MM.1S (cell line): ENCODE measurements around the gene SH3RF3.

Experiments used
- DNase-seq: peaks from one replicate; pipeline ENCODE4 v3.0.0-alpha.2; 2015
- H2AFZ ChIP-seq: fragments of 300-600 bp; sonication (generic); 2 replicates; pipeline ENCODE4 v1.6.0; 2016; ENCODE audit warnings: antibody characterized with exemption, low read length
- H3F3A ChIP-seq: fragments of 300-600 bp; sonication (generic); 2 replicates; pipeline ENCODE4 v1.6.1; 2016; ENCODE audit warnings: mild to moderate bottlenecking, antibody characterized with exemption, low read length, moderate library complexity, mixed read lengths; ENCODE audit not compliant: insufficient read depth
- H3K27ac ChIP-seq: fragments of 300-600 bp; sonication (generic); 2 replicates; pipeline ENCODE4 v1.5.1; 2016; ENCODE audit warnings: mild to moderate bottlenecking, low read length
- H3K27me3 ChIP-seq: fragments of 300-600 bp; sonication (generic); replicated peaks from 2 replicates; pipeline ENCODE4 v1.6.0; 2016; ENCODE audit warnings: low read length; ENCODE audit not compliant: insufficient read depth
- H3K36me3 ChIP-seq: fragments of 300-600 bp; sonication (generic); replicated peaks from 2 replicates; pipeline ENCODE4 v1.6.1; 2016; ENCODE audit warnings: mild to moderate bottlenecking, low read length, mixed read lengths; ENCODE audit not compliant: insufficient read depth
- H3K4me1 ChIP-seq: fragments of 300-600 bp; sonication (generic); 2 replicates; pipeline ENCODE4 v1.6.1; 2016; ENCODE audit warnings: low read length, mixed read lengths
- H3K4me2 ChIP-seq: fragments of 300-600 bp; sonication (generic); 2 replicates; pipeline ENCODE4 v1.6.0; 2016; ENCODE audit warnings: low read depth, low read length
- H3K4me3 ChIP-seq: fragments of 300-600 bp; sonication (generic); 2 replicates; pipeline ENCODE4 v1.5.1; 2016; ENCODE audit warnings: low read length, mixed read lengths
- H3K79me2 ChIP-seq: fragments of 300-600 bp; sonication (generic); 2 replicates; pipeline ENCODE4 v1.6.1; 2016; ENCODE audit warnings: mixed run types, low read length, mixed read lengths
- H3K9ac ChIP-seq: fragments of 300-600 bp; sonication (generic); 2 replicates; pipeline ENCODE4 v1.6.1; 2016; ENCODE audit warnings: low read length, mixed read lengths
- H3K9me2 ChIP-seq: fragments of 300-600 bp; sonication (generic); replicated peaks from 2 replicates; pipeline ENCODE4 v1.6.1; 2016; ENCODE audit warnings: mild to moderate bottlenecking, low read length, mixed read lengths; ENCODE audit not compliant: insufficient read depth
- H3K9me3 ChIP-seq: fragments of 300-600 bp; sonication (generic); replicated peaks from 2 replicates; pipeline ENCODE4 v1.6.1; 2016; ENCODE audit warnings: mild to moderate bottlenecking, low read length, mixed read lengths; ENCODE audit not compliant: insufficient read depth
- H4K20me1 ChIP-seq: fragments of 300-600 bp; sonication (generic); 2 replicates; pipeline ENCODE4 v1.6.1; 2016; ENCODE audit warnings: mild to moderate bottlenecking, low read length, moderate library complexity, mixed read lengths; ENCODE audit not compliant: insufficient read depth
- EZH2 ChIP-seq: fragments of 300-600 bp; sonication (generic); optimal IDR thresholded peaks from 2 replicates; pipeline ENCODE3; 2017; ENCODE audit warnings: low read depth, mild to moderate bottlenecking, antibody characterized with exemption, low read length, mixed read lengths
- EZH2phosphoT487 ChIP-seq: fragments of 300-600 bp; sonication (generic); IDR thresholded peaks from 2 replicates; pipeline ENCODE4 v1.6.1; 2018; ENCODE audit warnings: antibody characterized with exemption, low read length
- TF ChIP-seq, protein P1 (sequence below): fragments of 300-600 bp; sonication (generic); IDR thresholded peaks from 2 replicates; pipeline ENCODE4 v1.5.1; 2016; ENCODE audit warnings: antibody characterized with exemption, low read length, mixed read lengths

Gene SH3RF3

DNA sequence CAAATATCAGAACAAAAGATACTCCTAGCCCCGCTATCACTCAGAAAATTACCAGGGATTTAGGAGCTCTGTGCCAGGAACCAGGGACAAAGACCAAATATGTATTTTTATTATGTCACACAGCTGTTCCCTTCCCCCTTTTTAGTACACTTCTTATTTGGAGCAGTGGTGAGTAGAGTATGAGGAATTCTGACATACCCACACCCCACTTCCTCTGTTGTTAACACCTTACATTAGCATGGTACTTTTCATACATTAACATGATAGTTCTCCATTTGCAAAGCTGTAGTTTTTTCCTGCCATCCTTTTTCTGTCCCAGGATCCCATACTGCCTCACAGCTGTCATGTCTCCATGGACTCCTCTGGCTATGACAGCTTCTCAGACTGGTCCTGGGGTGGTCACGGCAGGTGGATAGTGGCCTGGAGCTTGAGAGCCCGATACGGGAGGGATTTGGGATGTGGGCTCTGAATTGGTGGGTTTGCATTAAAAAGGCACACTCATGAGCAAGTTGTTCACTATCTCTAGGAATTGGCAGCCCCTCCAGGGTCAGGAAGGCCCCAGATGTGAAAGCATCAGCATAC is 100.2 kb downstream of the SH3RF3 start:
- Histone ChIP-seq H3K27me3 (no peaks in the 10 kb centered on the region), H3K9ac (no peak overlapping the region), H3K9me3 (no peaks in the 10 kb centered on the region), H4K20me1 (no peaks in the 10 kb centered on the region), H3K27ac (no peak overlapping the region), H2AFZ (no peak overlapping the region), H3K4me3 (no peak overlapping the region), H3K4me2 (no peak overlapping the region), H3F3A (peaks cover 23% of the 10 kb centered on the region), H3K79me2 (peaks cover 79% of the 10 kb centered on the region), H3K4me1 (peaks cover 44% of the 10 kb centered on the region), H3K9me2 (no peaks in the 10 kb centered on the region), H3K36me3 (no peaks in the 10 kb centered on the region)
- TF ChIP-seq EZH2 = no peak
- no peak for TF ChIP-seq EZH2phosphoT487
- TF ChIP-seq, protein P1, sequence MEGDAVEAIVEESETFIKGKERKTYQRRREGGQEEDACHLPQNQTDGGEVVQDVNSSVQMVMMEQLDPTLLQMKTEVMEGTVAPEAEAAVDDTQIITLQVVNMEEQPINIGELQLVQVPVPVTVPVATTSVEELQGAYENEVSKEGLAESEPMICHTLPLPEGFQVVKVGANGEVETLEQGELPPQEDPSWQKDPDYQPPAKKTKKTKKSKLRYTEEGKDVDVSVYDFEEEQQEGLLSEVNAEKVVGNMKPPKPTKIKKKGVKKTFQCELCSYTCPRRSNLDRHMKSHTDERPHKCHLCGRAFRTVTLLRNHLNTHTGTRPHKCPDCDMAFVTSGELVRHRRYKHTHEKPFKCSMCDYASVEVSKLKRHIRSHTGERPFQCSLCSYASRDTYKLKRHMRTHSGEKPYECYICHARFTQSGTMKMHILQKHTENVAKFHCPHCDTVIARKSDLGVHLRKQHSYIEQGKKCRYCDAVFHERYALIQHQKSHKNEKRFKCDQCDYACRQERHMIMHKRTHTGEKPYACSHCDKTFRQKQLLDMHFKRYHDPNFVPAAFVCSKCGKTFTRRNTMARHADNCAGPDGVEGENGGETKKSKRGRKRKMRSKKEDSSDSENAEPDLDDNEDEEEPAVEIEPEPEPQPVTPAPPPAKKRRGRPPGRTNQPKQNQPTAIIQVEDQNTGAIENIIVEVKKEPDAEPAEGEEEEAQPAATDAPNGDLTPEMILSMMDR = no peak
- no peak for DNase-seq

DNA sequence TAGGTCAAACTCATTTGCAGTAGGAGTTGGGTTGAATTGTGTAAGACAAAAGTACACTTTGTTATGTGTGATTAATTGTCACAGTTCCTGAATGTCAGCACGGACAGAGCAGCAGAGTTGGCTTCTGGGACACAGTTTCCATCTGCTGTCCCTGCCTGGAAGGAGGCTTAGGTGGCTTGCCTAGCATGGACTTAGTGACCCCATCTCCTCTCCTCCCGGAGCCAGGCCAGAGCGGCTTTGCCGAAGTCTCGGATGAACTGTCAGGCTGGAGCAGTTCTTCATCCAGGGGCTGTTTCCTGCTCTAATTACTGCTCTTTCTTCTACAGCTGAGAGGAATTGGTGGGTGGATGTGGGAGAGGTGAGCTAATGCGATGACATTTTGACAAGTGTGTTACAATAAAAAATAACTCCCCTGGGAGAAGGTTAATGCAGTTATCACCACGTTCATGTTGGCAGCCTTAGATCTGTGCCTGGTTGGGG is 102.0 kb downstream of the SH3RF3 start:
- H2AFZ ChIP-seq = no peak overlapping the region
- H3K27me3 ChIP-seq = no peaks in the 10 kb centered on the region
- peaks cover 6% of the 10 kb centered on the region for H3F3A ChIP-seq
- H3K9ac ChIP-seq = no peak overlapping the region
- no peak overlapping the region for H3K27ac ChIP-seq
- no peak for DNase-seq
- H3K36me3 ChIP-seq = no peaks in the 10 kb centered on the region
- TF ChIP-seq, protein P1 = no peak
- no peaks in the 10 kb centered on the region for H3K9me3 ChIP-seq
- H3K4me2 ChIP-seq = no peak overlapping the region
- no peaks in the 10 kb centered on the region for H4K20me1 ChIP-seq
- peaks cover 45% of the 10 kb centered on the region for H3K4me1 ChIP-seq
- peaks cover 96% of the 10 kb centered on the region for H3K79me2 ChIP-seq
- no peak overlapping the region for H3K4me3 ChIP-seq
- H3K9me2 ChIP-seq = no peaks in the 10 kb centered on the region

DNA sequence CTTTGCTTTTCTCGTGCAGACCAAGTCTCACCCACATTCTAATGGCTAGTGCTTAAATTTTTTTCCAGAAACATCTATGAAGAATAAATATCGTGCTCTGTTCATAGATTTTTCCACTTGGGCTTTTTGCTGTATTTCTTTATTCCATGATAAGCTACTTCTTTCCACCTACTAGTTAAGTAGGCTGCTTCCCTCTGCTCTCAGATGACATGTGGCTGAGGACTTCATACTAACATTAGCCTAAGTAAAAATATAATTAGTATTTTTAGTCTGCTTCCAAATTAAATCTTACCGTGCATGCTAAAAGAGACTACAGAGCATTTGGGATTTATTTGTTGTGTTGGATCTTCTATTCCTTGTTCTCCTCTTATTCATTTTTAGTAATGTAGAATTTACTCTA is 102.4 kb downstream of the SH3RF3 start:
- TF ChIP-seq EZH2 (no peak), EZH2phosphoT487 (no peak)
- TF ChIP-seq, protein P1 = no peak
- Histone ChIP-seq H3K4me1 (peaks cover 45% of the 10 kb centered on the region), H3F3A (peaks cover 1% of the 10 kb centered on the region; the same call in 1 of the 2 replicates), H3K4me3 (no peak overlapping the region), H3K27me3 (no peaks in the 10 kb centered on the region), H3K9me3 (no peaks in the 10 kb centered on the region), H3K36me3 (no peaks in the 10 kb centered on the region), H3K9me2 (no peaks in the 10 kb centered on the region), H3K4me2 (no peak overlapping the region), H4K20me1 (no peaks in the 10 kb centered on the region), H3K9ac (no peak overlapping the region), H3K79me2 (peaks cover 96% of the 10 kb centered on the region), H3K27ac (no peak overlapping the region), H2AFZ (no peak overlapping the region)
- DNase-seq = no peak
